GM12892 (cell line): Measurements from ENCODE around the gene BAX.

Experiments
- POLR2A ChIP-seq: IDR thresholded peaks from 2 replicates; pipeline ENCODE4 v1.6.1; 2011; ENCODE audit warnings: low read depth, low read length, control low read depth
- TAF1 ChIP-seq: IDR thresholded peaks from 2 replicates; pipeline ENCODE4 v1.6.1; 2011; ENCODE audit warnings: low read depth, mild to moderate bottlenecking, control low read depth, low read length, borderline replicate concordance

DNA sequence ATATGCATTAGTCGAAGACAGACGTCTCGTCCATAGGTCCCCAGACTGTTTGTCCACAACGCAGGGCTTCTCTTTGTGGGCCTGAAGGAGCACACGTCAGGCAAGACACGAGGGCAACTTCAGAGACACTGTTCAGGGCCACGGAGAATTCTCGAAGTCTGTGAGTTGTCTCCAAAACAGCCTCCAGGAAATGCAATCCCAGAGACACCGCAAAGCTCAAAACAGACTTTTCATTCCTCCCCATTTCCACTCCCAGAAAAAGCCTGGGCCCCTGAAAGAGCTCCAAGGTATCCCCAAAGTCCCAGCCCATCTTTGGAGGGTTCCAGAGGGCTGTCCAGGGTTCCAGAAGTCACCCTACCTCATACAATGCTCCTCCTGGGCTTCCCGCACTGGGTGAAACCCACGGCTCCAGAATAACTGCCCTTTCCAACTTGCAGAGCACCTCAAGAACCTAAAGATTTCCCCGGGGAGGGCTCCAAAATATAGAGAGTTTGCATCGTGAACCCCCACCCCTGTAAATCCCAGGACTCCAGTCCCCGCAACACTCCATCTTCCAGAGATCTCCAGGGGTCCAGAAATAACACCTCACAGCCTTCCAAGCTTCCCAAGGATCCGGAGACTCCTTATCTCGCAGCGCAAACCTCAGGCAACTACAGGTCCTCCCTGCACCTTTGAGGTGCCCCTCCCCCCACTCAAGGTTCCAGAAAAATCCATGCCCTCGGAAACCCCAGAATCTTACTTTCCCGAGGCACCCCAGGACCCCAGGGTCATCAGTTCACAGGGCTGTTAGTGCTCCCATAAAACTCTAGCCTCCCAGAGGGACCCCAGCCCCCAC lies 9.7 kb downstream of the BAX start:
- TF ChIP-seq POLR2A (no peak), TAF1 (no peak)
